C4-2B (cell line): ENCODE measurements around the gene AKAP12.

Experiments
- H3K27ac ChIP-seq: fragments of 450-650 bp; 2 replicates; pipeline ENCODE4 v1.5.1; 2017
- CTCF ChIP-seq: fragments of 450-650 bp; conservative IDR thresholded peaks from 2 replicates; pipeline ENCODE4 v1.5.1; 2017; ENCODE audit warnings: mild to moderate bottlenecking
- ZFX ChIP-seq: fragments of 450-650 bp; IDR thresholded peaks from 2 replicates; pipeline ENCODE4 v1.6.1; 2017

AKAP12 gene

GRCh38 chr6:151207674-151208073 lies 32.1 kb upstream of the AKAP12 start:
- no peak overlapping the region for H3K27ac ChIP-seq
- no peak for TF ChIP-seq CTCF
- TF ChIP-seq ZFX, result no peak

- TF ChIP-seq ZFX (no peak), CTCF (no peak)
- no peak overlapping the region for H3K27ac ChIP-seq
These were observed 30.5 kb upstream of the AKAP12 start for GRCh38 chr6:151209071-151209831.

GRCh38 chr6:151211075-151211474 lies 28.7 kb upstream of the AKAP12 start:
- TF ChIP-seq CTCF, result no peak
- TF ChIP-seq ZFX, result no peak
- H3K27ac ChIP-seq, result no peak overlapping the region

GRCh38 chr6:151213352-151213751 lies 26.4 kb upstream of the AKAP12 start:
- no peak overlapping the region for H3K27ac ChIP-seq
- TF ChIP-seq CTCF, result no peak
- no peak for TF ChIP-seq ZFX

- no peak overlapping the region for H3K27ac ChIP-seq
- TF ChIP-seq ZFX (no peak), CTCF (no peak)
These were observed 23.8 kb upstream of the AKAP12 start for GRCh38 chr6:151215999-151216398.

- no peak overlapping the region for H3K27ac ChIP-seq
- TF ChIP-seq ZFX (no peak), CTCF (no peak)
These were observed 23.0 kb upstream of the AKAP12 start for GRCh38 chr6:151216804-151217203.

- TF ChIP-seq ZFX, result no peak
- TF ChIP-seq CTCF, result no peak
- H3K27ac ChIP-seq, result no peak overlapping the region
These were observed 20.6 kb upstream of the AKAP12 start for GRCh38 chr6:151219192-151219591.
